ENCODE data around the gene GBX1. TPM values are rescaled to one million over a fixed set of nuclear protein-coding genes. Genes with fewer than 3 reads are reported as not detected.

GBX1 gene
- polyA plus RNA-seq, 1 donor (not counting 4 experiments of a cell fraction or from before 2014, with no cell fraction given): not detected

GRCh38 chr7:151138153-151138851 is 29.2 kb downstream of the GBX1 start:
- Histone ChIP-seq H3K27ac (ENCODE audit: control insufficient read depth, insufficient read depth, low read length) (no peak overlapping the region), H4K20me1 (ENCODE audit: control insufficient read depth, extremely low read depth, insufficient read depth, low read length) (peaks cover 3% of the 10 kb centered on the region), H3K79me2 (ENCODE audit: control insufficient read depth, insufficient read depth, low read length) (no peaks in the 10 kb centered on the region), H3K4me3 (ENCODE audit: control insufficient read depth in 2 of 3, extremely low read depth in 1 of 3, insufficient read depth in 2 of 3, low read depth in 1 of 3, low read length in 3 of 3) (no peak overlapping the region), H3K9me1 (ENCODE audit: control insufficient read depth, extremely low read depth, insufficient read depth, low read length) (no peaks in the 10 kb centered on the region), H3K9ac (ENCODE audit: control insufficient read depth, extremely low read depth, insufficient read depth, low read length) (no peak overlapping the region), H3K27me3 (ENCODE audit: control insufficient read depth, extremely low read depth, insufficient read depth, low read length) (no peaks in the 10 kb centered on the region), H3K4me1 (ENCODE audit: control insufficient read depth, extremely low read depth, insufficient read depth, low read length) (no peaks in the 10 kb centered on the region), H3K36me3 (ENCODE audit: control insufficient read depth in 2 of 2, extremely low read depth in 1 of 2, insufficient read depth in 2 of 2, low read length in 2 of 2) (peaks cover 56 to 62% of the 10 kb centered on the region in 2 experiments), H3K4me2 (ENCODE audit: control insufficient read depth, extremely low read depth, insufficient read depth, low read depth, low read length) (no peak overlapping the region), H2AFZ (ENCODE audit: control insufficient read depth, low read length) (no peak overlapping the region), H3K9me3 (ENCODE audit: control insufficient read depth, low read depth, low read length) (no peaks in the 10 kb centered on the region)
- dilution Hi-C loops (cut with MboI; ENCODE audit: extremely low pct_ligation_motif_present, low sequenced_read_pairs): no loop called here
- DNase-seq (ENCODE audit: low read depth, low spot score) (no peak), FAIRE-seq (no peak)
- no peak for TF ChIP-seq CTCF (optimal IDR thresholded peaks at IDR 0.05 in 1 of 3, IDR thresholded peaks at IDR 0.05 in 1 of 3, conservative IDR thresholded peaks at IDR 0.05 in 1 of 3; ENCODE audit: extremely low read depth in 1 of 3, insufficient read depth in 2 of 3, low read length in 3 of 3)
- TF ChIP-seq EZH2 (IDR thresholded peaks at IDR 0.05; ENCODE audit: low read length): no peak

GRCh38 chr7:151137791-151138152 is 29.7 kb downstream of the GBX1 start:
- no peak for TF ChIP-seq CTCF (optimal IDR thresholded peaks at IDR 0.05 in 1 of 3, IDR thresholded peaks at IDR 0.05 in 1 of 3, conservative IDR thresholded peaks at IDR 0.05 in 1 of 3; ENCODE audit: extremely low read depth in 1 of 3, insufficient read depth in 2 of 3, low read length in 3 of 3)
- no peaks in the 10 kb centered on the region for H3K4me1 ChIP-seq (ENCODE audit: control insufficient read depth, extremely low read depth, insufficient read depth, low read length)
- no peak overlapping the region for H3K4me2 ChIP-seq (ENCODE audit: control insufficient read depth, extremely low read depth, insufficient read depth, low read depth, low read length)
- no peak overlapping the region for H3K4me3 ChIP-seq (ENCODE audit: control insufficient read depth in 2 of 3, extremely low read depth in 1 of 3, insufficient read depth in 2 of 3, low read depth in 1 of 3, low read length in 3 of 3)
- no peak overlapping the region for H2AFZ ChIP-seq (ENCODE audit: control insufficient read depth, low read length)
- H3K9ac ChIP-seq (ENCODE audit: control insufficient read depth, extremely low read depth, insufficient read depth, low read length): no peak overlapping the region
- H3K79me2 ChIP-seq (ENCODE audit: control insufficient read depth, insufficient read depth, low read length): no peaks in the 10 kb centered on the region
- no peaks in the 10 kb centered on the region for H3K9me3 ChIP-seq (ENCODE audit: control insufficient read depth, low read depth, low read length)
- dilution Hi-C loops (cut with MboI; ENCODE audit: extremely low pct_ligation_motif_present, low sequenced_read_pairs): no loop called here
- DNase-seq (ENCODE audit: low read depth, low spot score) (no peak), FAIRE-seq (no peak)
- no peak overlapping the region for H3K27ac ChIP-seq (ENCODE audit: control insufficient read depth, insufficient read depth, low read length)
- peaks cover 3% of the 10 kb centered on the region for H4K20me1 ChIP-seq (ENCODE audit: control insufficient read depth, extremely low read depth, insufficient read depth, low read length)
- H3K9me1 ChIP-seq (ENCODE audit: control insufficient read depth, extremely low read depth, insufficient read depth, low read length): no peaks in the 10 kb centered on the region
- H3K36me3 ChIP-seq (ENCODE audit: control insufficient read depth in 2 of 2, extremely low read depth in 1 of 2, insufficient read depth in 2 of 2, low read length in 2 of 2): peaks cover 53 to 58% of the 10 kb centered on the region in 2 experiments
- H3K27me3 ChIP-seq (ENCODE audit: control insufficient read depth, extremely low read depth, insufficient read depth, low read length): no peaks in the 10 kb centered on the region
